Right ventricle myocardium inferior (tissue), 1 donor: ENCODE measurements around the gene COQ2. TPM values are rescaled to one million over a fixed set of nuclear protein-coding genes. Genes with fewer than 3 reads are reported as not detected.
"Not testable (repeated sequence)": the region's sequence is repeated elsewhere in the genome, so short reads cannot be mapped to it uniquely, and the experiment has no call there.

Experiments
- ATAC-seq: fragments of 200-7000 bp; cut with Tn5 transposase; one replicate; pipeline ENCODE4 v1.9.1; 2020; ENCODE audit warnings: mild to moderate bottlenecking, moderate library complexity
- DNase-seq: peaks from one replicate; pipeline ENCODE4 v3.0.0; 2021; ENCODE audit errors: missing footprints
- intact Hi-C: fragments of 100-400 bp; cut with DNase I; formaldehyde crosslinking; loops from one replicate; pipeline ENCODE4 v1.11.0; 2022
- total RNA-seq: library from RNA; stranded (reverse); fragmentation: NEBNext Ultra II Directional; extraction: Animal tissue kit (Norgen Biotek cat#: 25700); gene quantifications from one replicate; pipeline ENCODE4 v1.2.1, GENCODE V29; 2021
- donor health status: DM: no; HTN: yes; CAD: no; lungs with severe emphysema.

Gene COQ2
- total RNA-seq, 1 donor from 2014 or later = 27.3 TPM

DNA sequence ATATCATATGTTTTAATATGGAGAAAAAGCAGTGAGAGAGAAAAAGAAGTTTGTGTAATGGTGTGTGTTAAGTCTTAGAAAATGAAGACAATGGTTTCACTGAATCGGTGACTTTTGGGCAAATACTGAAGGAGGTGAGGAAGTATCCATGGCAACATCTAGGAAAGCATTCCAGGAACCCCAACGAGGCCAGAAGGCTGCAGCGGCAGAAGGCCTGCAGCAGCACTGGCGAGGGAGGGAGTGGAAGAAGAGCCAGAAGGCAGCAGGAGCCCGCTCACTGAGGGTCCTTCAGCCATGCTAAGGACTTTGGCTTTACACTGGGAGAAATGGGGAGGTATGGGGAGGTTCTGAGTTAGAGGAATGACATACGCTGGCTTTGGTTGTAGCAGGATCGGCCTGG is 26.8 kb downstream of the COQ2 start:
- intact Hi-C loops = no loop called here
- ATAC-seq (no peak), DNase-seq (no peak)

DNA sequence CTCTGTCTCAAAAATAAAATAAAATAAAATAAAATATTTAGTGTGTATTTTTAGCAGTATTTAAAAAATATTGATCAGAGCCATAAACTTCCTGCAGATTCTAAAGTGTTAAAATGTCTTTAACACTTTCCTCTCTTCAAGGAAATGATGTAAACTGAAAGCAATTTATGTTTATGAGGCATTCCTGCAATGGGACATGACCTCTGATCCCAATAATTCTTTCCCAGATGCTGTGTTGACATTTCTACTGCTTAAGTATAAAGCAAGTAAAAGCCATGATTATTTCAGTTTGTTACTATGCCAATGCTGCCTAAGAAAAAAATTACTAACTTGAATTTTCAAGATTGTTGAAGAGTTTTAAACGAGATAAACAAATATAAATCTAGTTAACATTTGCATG is 29.0 kb downstream of the COQ2 start:
- intact Hi-C loops = no loop called here
- DNase-seq (no peak), ATAC-seq (no peak)

DNA sequence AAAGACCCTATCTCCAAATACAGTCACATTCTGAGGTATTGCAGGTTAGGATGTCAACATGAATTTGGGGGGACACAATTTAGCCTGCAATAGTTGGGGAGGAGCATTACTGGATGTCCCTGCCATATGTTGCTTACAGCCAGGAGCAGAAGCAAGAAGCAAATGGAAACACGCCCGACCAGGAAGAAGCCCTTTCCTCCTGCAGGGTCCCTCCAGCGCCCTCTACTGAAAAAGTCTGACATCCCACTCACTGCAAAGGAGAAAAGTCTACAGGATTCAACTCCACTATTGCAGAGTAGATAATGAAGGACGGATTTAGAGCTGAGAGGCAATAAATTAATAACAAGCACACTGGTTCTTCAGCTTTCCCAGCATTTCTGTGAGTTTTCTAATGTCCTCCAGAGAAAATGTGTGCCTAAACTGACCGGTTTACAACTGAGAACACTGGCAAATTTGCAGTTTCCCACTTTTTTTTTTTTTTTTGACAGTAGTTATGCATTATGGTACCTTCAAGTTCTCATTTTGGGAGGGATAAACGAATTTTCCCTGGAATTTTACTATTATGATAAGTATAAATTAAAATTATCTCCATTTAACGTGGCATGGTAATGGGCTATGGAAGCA is 31.7 kb downstream of the COQ2 start:
- intact Hi-C loops = no loop called here
- ATAC-seq (no peak), DNase-seq (no peak)

DNA sequence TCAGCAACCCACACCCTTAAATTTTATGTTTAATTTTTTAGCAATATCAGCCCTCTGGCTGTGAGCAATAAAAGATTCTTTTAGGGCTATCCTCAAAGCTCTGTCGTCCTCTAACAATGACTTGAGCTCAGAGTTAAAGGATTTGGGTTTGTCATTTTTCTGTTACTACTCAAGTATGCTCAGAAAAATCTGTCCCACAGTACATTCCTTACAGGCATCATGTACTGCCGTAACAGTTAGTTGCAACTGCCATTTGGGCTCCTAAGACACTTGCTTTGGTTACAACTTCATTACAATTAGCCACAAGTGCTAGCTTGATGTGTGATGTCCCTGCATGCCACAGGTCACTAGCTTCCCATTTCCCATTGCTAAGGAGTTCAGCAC is 33.2 kb downstream of the COQ2 start:
- intact Hi-C loops = no loop called here
- no peak for DNase-seq

DNA sequence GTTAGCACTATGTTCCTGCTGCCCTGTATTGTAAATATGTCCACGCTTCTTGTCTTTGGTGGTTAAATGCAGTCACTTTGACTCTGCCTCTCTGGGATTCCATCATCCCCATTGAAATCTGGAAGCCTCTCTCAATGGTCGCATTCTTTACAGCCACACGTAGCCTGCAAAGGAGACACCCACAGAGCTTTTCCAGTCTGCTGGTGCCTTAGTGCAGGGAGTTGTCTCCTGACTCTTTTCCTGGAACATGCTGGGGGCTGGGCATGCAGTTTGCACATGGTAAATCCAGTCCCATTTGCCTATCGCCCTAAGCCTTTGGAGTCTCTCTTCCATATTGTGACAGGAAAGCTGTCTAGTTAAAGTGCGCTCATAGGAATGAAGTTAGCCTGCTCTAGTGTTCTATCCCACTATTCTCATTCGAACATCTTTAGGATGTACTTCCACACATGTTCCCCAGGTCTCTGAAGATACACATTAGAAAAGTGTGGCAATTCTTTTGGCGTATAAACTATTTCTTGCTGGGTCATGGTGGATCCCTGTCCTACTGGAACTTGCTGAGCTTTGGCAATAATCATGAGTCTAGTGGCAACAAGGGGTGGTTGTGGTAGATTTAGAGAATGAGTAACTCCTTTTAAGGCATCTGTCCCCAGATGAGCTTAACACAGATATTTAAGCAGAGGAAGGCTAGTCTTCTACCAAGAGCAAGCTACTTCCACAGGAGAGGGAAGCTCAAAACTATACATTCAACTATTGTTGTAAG is 33.7 kb downstream of the COQ2 start:
- ATAC-seq (no peak), DNase-seq (no peak)
- intact Hi-C loops = no loop called here

More for the DNA sequence above, 33.2 kb downstream of the COQ2 start:
- ATAC-seq = no peak

DNA sequence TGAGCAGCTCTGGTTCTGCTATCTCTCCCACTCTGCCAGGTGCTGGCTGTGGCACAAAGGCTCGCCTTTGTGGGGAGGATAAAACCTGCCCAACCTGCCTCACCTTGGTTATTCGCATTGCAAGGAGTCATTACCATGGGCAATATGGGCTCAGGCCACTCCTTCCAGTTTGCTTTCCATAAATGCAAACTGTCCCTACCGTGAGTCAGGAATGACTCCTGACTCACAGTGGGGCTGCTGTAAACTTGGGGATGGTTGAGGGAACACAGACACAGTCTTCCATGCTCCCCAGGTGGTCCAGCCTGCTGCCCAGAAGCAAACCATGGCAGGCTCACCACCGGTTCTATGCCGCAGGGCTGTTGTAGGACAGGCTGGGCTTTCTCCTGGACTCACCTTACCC is 36.1 kb downstream of the COQ2 start:
- intact Hi-C loops = no loop called here
- ATAC-seq = no peak
- no peak for DNase-seq

DNA sequence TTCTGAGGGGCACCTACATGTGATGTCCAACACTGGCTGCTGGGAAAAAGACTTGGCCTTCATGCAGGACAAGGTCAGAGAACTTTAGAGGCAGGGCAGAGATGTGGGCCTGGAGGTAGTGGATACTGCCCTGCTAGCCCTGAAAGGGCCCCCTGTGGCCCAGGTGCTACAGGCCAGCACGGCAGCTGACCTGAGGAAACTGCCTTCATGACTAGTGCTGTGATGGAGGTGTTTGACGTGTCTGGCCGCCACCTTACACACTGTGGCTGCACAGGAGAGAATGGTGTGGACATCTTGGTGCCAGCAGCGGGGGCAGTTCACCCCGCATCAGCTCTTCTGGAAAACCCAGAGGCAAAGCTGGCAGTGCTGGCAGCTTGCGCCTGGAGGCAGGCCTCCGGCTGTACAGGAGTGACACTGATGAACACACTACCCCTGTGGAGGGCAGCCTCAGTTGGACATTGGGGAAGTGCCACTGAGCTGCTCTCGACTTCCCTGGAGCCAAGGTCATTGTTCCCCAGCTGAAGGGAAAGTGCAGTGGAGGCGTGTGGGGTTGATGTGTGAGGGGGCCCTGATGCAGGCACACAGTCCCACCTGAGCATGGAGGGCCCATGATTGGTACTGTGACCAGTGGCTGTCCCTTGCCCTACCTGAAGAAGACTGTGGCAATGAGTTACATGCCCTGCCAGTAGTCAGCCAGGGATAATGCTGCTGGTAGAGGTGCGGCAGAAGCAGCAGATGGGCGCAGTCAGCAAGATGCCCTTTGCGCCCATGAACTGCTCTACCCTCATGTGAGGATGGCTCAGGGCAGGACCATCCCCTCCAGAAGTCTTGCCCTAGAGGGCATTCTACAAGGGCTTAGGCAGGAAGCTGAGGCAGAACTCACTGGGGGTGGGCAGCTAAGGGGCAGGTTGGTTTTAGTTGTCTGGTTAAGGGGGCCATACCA is 36.9 kb downstream of the COQ2 start:
- ATAC-seq (no peak), DNase-seq (no peak)
- intact Hi-C loops = no loop called here

DNA sequence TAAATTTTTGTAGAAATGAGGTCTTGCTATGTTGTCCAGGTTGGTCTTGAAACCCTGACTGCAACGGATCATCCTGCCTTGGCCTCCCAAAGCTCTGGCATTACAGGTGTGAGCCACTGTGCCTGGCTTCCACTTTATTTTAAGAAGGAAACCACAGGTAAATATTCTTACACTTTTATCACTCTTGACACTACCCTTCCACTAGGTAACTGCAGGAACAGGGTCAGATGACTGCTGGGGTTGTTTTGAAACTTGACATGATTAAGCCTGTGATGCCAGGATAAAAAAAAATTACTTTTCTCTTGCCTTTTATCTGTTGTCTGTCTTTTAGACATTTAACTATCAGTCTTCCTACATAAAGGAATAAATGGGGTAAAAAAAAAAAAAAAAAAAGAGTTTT is 43.5 kb downstream of the COQ2 start:
- no peak for DNase-seq
- no peak for ATAC-seq
- intact Hi-C loops = no loop called here

DNA sequence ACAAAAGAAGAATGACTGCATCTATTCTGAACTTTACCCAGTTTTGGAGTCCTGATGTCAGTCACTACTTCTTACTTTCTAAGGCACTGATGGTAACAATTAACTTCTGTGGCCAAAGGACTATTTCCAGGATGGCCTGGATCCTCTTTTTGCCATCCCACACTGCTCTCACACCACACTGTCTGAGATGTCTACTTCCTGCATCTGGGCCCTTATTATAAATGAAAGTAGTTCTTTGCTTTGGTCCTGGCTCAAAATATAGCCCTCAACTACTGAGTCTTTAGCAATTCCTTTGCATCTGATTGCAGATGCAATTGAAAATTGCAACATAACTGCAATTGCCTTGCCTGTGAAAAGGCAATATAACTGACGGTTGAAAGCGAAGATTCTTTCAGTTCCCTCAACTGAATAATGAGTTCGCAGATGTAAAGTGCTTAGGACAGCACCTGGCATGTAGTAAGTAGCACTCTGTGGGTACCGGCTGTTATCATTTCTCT is 44.2 kb downstream of the COQ2 start:
- ATAC-seq (peak; percentile 42), DNase-seq (no peak)
- intact Hi-C loops = no loop called here

DNA sequence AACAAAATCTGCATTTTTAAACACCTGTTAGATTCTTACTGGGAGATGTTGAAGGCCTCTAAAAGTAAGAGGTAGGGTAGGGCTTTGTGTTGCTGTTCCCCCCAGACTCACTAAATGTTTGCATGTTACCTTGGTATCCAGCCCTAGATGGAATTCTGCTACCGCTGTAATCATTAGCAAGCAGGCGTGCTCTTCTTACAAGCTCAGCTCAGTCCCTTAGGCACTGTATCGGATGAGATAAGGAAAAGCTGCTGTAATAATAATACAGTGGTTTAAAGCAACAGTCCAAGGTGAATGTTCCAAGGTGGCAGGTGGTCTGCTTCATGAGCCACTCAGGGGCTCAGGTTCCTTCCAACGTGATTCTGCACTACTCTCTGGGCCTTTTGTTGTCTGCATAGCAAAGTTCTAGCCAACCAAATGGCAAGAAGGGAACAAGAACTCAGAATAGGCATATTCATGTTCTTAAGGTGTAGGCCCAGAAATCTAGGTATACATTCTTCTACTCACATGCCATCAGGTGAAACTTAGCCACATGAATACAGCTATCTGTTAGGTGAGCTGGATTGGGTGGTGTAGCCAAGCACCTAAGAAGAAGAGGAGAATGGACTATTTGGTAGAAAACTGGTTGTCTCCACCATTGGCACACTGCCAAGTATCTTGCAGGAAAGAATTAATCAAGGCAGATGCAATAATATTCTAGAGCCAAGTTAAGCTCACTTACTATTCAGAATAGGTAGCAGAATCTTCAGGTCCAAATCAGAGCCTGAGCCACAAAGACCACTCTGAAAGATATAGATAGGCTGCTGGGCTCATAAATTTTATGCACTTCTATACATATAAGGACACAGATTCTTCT is 46.0 kb downstream of the COQ2 start:
- DNase-seq (no peak), ATAC-seq (no peak)
- intact Hi-C loops = no loop called here

DNA sequence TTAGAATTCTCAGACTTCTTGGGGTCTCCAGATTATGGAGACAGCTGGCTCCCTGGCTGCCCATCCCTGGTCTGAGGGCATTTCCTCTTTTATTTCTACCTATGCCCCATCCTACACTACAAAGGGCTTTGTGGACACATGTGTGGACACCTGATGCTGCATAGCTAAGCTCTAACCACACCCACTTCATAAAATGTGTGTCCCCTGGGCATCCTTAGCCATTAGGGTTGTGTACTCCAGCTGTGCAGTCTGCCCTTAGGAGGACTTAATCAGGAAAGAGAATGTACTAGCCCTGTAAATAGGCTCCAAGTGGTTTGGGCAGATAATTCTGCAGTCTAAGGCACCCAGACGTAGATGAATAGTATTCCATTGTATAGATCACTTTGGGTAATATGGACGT is 47.0 kb downstream of the COQ2 start:
- no peak for ATAC-seq
- no peak for DNase-seq
- intact Hi-C loops = no loop called here

DNA sequence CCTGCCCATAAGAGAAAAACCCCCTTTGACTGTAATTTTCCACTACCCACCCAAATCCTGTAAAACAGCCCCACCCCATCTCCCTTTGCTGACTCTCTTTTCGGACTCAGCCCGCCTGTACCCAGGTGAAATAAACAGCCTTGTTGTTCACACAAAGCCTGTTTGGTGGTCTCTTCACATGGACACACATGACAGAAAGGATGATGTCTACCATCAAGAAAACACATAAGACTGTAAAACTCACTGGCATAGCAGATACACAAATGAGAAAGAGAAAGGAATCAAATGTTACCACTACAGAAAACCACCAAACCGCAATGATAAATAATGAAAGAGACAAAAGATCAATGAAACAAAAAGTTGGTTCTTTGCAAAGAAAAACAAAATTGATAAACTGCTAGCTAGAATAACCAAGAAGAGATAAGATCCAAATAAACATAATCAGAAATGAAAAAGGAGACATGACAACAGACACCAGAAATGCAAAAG is 48.9 kb downstream of the COQ2 start:
- intact Hi-C loops, DNase-seq, ATAC-seq: not testable (repeated sequence)

DNA sequence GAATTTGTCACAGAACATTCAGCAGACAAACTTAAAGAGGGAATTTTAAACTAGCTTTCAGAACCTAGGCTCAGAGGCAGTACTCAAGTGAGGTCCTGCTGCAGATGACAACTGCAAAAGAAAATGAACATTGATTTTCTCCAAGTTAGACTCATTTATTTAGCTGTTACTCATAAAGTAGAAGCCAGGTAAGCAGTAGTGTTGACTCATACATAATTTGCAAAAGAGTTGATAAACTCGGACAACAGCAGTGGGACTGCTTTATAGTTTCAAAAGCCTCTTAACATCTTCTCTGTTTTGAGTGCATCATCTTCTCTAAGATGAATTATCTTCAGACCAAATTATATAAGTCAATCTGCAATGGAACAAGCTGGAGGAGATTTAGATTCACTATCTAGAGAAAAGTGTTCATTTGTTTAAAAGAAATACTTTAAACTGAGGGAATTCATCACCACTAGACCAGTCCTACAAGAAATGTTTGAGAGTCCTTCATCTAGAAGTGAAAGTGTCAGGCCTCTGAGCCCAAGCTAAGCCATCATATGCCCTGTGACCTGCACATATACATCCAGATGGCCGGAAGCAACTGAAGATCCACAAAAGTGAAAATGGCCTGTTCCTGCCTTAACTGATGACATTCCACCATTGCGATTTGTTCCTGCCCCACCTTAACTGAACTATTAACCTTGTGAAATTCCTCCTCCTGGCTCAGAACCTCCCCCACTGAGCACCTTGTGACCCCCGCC is 49.5 kb downstream of the COQ2 start:
- ATAC-seq = no peak
- intact Hi-C loops = no loop called here
- DNase-seq = no peak

DNA sequence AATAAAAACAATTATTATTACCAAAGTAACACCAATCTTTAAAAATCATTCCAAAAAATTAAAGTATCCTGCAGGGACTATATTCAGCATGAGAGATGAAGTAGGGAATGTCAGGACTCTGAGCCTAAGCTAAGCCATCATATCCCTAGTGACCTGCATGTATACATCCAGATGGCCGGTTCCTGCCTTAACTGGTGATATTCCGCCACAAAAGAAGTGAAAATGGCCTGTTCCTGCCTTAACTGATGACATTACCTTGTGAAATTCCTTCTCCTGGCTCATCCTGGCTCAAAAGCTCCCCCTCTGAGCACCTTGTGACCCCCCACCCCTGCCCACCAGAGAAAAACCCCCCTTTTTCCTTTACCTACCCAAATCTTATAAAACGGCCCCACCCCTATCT is 50.2 kb downstream of the COQ2 start:
- DNase-seq, ATAC-seq, intact Hi-C loops: not testable (repeated sequence)

DNA sequence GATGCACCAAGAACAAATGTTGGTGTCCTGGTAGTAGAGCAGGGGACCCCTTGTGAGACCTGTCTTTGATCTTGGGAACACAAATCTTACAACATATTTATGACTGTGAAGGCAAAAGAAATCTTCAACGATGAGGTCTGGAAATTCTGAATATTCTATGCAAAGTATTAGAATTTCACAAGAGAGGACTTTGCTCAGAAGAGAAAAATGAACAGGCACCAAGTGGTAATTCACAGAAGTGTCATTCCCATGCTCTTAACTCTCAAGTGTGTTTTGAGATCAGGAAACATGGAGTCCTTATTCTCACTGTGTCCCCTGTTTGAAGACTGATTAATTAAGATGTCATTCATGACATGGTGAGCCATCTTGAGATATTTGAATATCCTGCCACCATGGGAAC is 52.5 kb downstream of the COQ2 start:
- DNase-seq (no peak), ATAC-seq (no peak)
- intact Hi-C loops = no loop called here

DNA sequence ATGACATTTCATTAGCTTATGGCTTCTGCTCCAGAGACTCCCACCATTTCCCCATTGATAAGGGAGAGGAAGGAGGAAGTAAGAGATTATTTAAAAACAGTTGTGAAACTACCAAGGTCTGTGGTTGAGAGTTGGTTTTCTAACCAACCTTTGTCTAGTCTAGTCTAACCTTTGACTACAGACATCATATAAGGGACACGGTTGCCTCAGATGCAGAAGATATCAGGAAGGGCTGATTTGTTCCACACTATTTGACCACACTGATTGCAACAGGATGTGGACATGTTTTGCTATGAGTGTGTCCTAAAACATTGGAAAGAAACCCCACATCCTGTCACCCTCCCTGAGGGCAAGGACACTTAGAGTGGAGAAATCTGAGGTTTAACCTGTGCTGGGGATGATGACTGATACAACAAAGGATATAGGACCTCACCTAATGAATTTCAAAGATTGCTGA is 53.0 kb downstream of the COQ2 start:
- no peak for ATAC-seq
- DNase-seq = no peak
- intact Hi-C loops = no loop called here

DNA sequence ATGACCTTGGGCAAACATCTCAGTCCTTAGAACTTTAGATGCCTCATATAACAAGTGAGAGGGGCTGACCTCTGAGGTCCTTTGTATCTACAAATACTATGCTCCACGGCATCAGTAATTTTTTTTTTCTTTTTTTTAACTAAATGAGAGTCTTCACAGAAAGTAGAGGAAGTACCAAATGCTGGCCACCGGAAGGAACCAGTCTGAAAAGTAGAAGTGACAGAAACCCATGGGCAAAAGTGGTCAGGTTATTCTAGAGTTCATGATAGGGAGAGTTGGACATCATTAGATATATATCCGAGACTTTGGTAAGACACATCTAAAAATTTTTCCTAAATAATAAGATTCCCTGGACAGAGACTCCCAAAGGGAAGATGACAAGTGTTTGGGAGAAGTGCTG is 53.7 kb downstream of the COQ2 start:
- ATAC-seq (no peak), DNase-seq (no peak)
- intact Hi-C loops = no loop called here

DNA sequence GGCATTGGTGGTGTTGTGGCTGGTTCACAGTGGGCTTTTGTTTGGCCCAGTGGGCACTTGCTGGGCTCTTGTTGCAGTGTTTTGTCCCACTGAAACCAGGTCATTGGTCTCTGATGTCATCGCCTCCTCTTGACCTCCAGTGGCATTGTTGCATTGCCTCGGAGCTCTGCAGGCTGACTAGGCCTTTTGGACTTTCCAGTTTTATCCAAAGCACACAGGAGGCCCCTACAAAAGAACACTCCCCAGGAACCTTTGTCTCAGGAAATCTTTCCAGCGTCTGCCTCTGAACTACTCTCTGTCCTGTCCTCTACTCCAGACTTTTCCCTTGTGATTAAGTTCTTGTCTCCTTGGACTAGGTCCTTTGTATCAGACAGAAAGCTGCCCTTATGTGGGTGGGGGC is 54.8 kb downstream of the COQ2 start:
- ATAC-seq (no peak), DNase-seq (no peak)
- intact Hi-C loops = no loop called here
